ENCODE data around the gene GPC6.

DNA sequence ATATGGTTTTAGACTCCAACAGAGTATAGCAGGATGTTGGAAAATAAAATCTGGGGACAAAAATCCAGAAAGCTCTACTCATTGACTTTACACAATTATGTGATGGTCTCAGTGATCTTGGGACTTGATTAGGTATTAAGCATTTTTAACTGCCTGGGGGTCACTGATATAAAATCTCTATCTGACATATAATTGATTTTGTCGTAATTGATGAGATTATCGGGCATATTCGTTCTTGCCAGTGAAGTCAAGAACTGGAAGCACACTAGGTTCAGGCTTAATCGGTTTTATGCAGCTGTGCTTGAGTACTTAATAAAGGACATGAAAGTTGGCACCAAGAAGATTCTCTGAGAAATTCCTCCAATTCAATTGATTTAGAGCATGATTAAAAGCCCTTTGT is 862.1 kb downstream of the GPC6 start:
- TF ChIP-seq, protein P1, sequence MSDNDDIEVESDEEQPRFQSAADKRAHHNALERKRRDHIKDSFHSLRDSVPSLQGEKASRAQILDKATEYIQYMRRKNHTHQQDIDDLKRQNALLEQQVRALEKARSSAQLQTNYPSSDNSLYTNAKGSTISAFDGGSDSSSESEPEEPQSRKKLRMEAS (IDR thresholded peaks at IDR 0.05): no peak
- TF ChIP-seq, protein P2, sequence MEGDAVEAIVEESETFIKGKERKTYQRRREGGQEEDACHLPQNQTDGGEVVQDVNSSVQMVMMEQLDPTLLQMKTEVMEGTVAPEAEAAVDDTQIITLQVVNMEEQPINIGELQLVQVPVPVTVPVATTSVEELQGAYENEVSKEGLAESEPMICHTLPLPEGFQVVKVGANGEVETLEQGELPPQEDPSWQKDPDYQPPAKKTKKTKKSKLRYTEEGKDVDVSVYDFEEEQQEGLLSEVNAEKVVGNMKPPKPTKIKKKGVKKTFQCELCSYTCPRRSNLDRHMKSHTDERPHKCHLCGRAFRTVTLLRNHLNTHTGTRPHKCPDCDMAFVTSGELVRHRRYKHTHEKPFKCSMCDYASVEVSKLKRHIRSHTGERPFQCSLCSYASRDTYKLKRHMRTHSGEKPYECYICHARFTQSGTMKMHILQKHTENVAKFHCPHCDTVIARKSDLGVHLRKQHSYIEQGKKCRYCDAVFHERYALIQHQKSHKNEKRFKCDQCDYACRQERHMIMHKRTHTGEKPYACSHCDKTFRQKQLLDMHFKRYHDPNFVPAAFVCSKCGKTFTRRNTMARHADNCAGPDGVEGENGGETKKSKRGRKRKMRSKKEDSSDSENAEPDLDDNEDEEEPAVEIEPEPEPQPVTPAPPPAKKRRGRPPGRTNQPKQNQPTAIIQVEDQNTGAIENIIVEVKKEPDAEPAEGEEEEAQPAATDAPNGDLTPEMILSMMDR (IDR thresholded peaks at IDR 0.05 in 2 of 3, conservative IDR thresholded peaks at IDR 0.05 in 1 of 3; ENCODE audit: borderline replicate concordance in 1 of 3, insufficient read depth in 1 of 3, low read depth in 2 of 3, low read length in 2 of 3): no peak
- TF ChIP-seq EZH2 (IDR thresholded peaks at IDR 0.05): no peak
- no peak for TF ChIP-seq POLR2A (IDR thresholded peaks at IDR 0.05; ENCODE audit: borderline replicate concordance, extremely low read depth, insufficient read depth, insufficient read length)
